Activated CD4-positive, alpha-beta T cell treated with anti-CD3 and anti-CD28 coated beads for 1 hour (primary cell): ENCODE data around the gene THUMPD3.

Experiments used
- DNase-seq: peaks from one replicate; pipeline ENCODE4 v3.0.0-alpha.2; 2020

THUMPD3 gene

GRCh38 chr3:9398700-9399336 is 36.0 kb downstream of the THUMPD3 start:
- no peak for DNase-seq

GRCh38 chr3:9399337-9399703 is 36.5 kb downstream of the THUMPD3 start:
- DNase-seq: no peak

GRCh38 chr3:9399746-9400145 is 36.9 kb downstream of the THUMPD3 start:
- DNase-seq: no peak

- DNase-seq: no peak
Measured at GRCh38 chr3:9400616-9401015, 37.8 kb downstream of the THUMPD3 start.

- no peak for DNase-seq
Measured at GRCh38 chr3:9401986-9402385, 39.1 kb downstream of the THUMPD3 start.

GRCh38 chr3:9402410-9403228 is 39.8 kb downstream of the THUMPD3 start:
- no peak for DNase-seq

GRCh38 chr3:9403463-9403862 is 40.6 kb downstream of the THUMPD3 start:
- DNase-seq: no peak

- no peak for DNase-seq
Measured at GRCh38 chr3:9404680-9405079, 41.8 kb downstream of the THUMPD3 start.

GRCh38 chr3:9405756-9406155 is 42.9 kb downstream of the THUMPD3 start:
- no peak for DNase-seq

- DNase-seq: no peak
Measured at GRCh38 chr3:9406856-9407626, 44.2 kb downstream of the THUMPD3 start.

- DNase-seq: no peak
Measured at GRCh38 chr3:9408061-9408460, 45.2 kb downstream of the THUMPD3 start.

GRCh38 chr3:9408546-9408945 is 45.7 kb downstream of the THUMPD3 start:
- DNase-seq: no peak

GRCh38 chr3:9409981-9410854 is 47.4 kb downstream of the THUMPD3 start:
- no peak for DNase-seq

GRCh38 chr3:9411302-9411701 is 48.4 kb downstream of the THUMPD3 start:
- no peak for DNase-seq

GRCh38 chr3:9412293-9412692 is 49.4 kb downstream of the THUMPD3 start:
- DNase-seq: no peak

- DNase-seq: no peak
Measured at GRCh38 chr3:9414826-9415225, 52.0 kb downstream of the THUMPD3 start.

- no peak for DNase-seq
Measured at GRCh38 chr3:9415485-9416138, 52.8 kb downstream of the THUMPD3 start.

- DNase-seq: no peak
Measured at GRCh38 chr3:9416139-9416780, 53.4 kb downstream of the THUMPD3 start.

GRCh38 chr3:9420850-9421549 is 58.1 kb downstream of the THUMPD3 start:
- DNase-seq: no peak

- no peak for DNase-seq
Measured at GRCh38 chr3:9422712-9423424, 60.0 kb downstream of the THUMPD3 start.
